AG04450 (cell line): Measurements from ENCODE around the gene GPSM1. TPM values are rescaled to one million over a fixed set of nuclear protein-coding genes. Genes with fewer than 3 reads are reported as not detected.

Source experiments
- CTCF ChIA-PET: fragments of 300-600, 350-600 bp; formaldehyde crosslinking; extraction: SDS; loops from one replicate; lab custom pipeline; 2022; ENCODE audit warnings: antibody characterized with exemption, inconsistent platforms; lab: Charles Lee
- POLR2A ChIA-PET: fragments of 350-600 bp; formaldehyde crosslinking; extraction: SDS; loops from one replicate; lab custom pipeline; 2021; ENCODE audit warnings: antibody characterized with exemption, inconsistent platforms; lab: Yijun Ruan, JAX
- DNase-seq: peaks from one replicate; pipeline ENCODE4 v3.0.0-alpha.2; 2011; ENCODE audit warnings: low read depth, low spot score
- H3K27ac ChIP-seq: one replicate; pipeline ENCODE4 v1.5.1; 2012; ENCODE audit warnings: low read depth, low read length, control low read depth
- H3K27me3 ChIP-seq: one replicate; pipeline ENCODE4 v1.6.0; 2012; ENCODE audit warnings: low read length; ENCODE audit not compliant: control insufficient read depth, insufficient read depth
- H3K4me3 ChIP-seq: 2 replicates; pipeline ENCODE4 v1.5.1; 2011; ENCODE audit warnings: mild to moderate bottlenecking, low read depth, low read length, control low read depth
- H3K9me3 ChIP-seq: 2 replicates; pipeline ENCODE4 v1.5.1; 2012; ENCODE audit warnings: low read length; ENCODE audit not compliant: control insufficient read depth, insufficient read depth
- CTCF ChIP-seq: IDR thresholded peaks from 2 replicates; pipeline ENCODE4 v1.5.1; 2011; ENCODE audit warnings: low read depth, low read length, control low read depth, inconsistent platforms
- polyA plus RNA-seq: library from polyadenylated mRNA; depleted of rRNA; stranded (reverse); fragments of >200 nt; gene quantifications from 2 replicates; pipeline ENCODE4 v1.2.3, GENCODE V29; 2011

GPSM1 gene
- polyA plus RNA-seq, 1 experiment, result 22.5 TPM

- Histone ChIP-seq H3K9me3 (no peaks in the 10 kb centered on the region; the same call in 1 of the 2 replicates), H3K27ac (no peak overlapping the region), H3K27me3 (no peaks in the 10 kb centered on the region), H3K4me3 (no peak overlapping the region)
- CTCF ChIA-PET, result no interaction called here
- DNase-seq, result no peak
- POLR2A ChIA-PET, result interaction anchor here (1.2 to 3.0 kb wide), 2 partner anchors 8 to 28 kb away, joined by 3 to 15 read pairs; no protein-coding TSS in a partner anchor
- no peak for TF ChIP-seq CTCF
Measured at GRCh38 chr9:136334541-136334940, 7.2 kb downstream of the GPSM1 start.

DNA sequence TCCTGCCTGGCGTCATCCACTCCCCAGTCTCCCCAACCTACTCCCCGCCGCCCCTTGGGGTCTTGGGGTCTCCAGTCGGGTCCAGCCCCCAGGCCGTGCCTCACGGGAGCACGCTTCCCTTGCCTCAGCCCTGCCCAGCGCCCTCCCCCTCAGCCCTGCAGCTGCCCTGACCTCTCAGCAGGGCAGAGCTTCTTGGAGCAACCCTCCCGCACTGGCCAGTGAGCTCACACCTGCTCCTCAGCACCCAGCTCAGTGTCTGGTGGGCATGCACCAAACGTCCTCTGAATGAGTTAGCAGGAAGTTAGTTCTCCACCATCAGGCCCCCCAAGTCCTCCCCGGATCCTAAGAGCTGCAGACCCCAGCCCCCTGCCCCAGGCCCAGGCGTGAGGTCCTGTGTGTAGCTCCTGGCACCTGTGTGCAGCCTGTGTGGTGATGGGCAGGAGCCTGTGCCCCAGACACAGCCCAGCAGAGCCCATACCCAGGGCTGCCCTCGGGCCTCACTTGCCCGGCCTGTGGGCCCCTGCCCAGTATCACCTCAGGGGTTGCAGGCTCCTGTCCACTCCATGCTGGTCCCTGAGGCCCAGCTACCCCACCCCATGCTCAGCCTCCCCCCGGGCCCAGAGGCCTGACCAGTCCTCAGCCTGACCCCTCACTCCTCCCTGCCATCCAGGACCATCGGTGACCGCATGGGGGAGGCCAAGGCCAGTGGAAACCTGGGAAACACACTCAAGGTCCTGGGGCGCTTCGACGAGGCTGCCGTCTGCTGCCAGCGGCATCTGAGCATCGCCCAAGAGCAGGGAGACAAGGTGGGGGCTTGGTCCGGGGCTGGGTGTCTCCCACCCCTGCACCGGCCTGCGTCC is 8.2 kb downstream of the GPSM1 start:
- H3K27ac ChIP-seq, result peak overlapping the region; percentile 31
- POLR2A ChIA-PET, result interaction anchor here (1.2 to 3.0 kb wide), 2 partner anchors 9 to 27 kb away, joined by 3 to 15 read pairs; no protein-coding TSS in a partner anchor
- no peaks in the 10 kb centered on the region; the same call in 1 of the 2 replicates for H3K9me3 ChIP-seq
- H3K27me3 ChIP-seq, result no peaks in the 10 kb centered on the region
- CTCF ChIA-PET, result no interaction called here
- no peak for TF ChIP-seq CTCF
- no peak for DNase-seq
- H3K4me3 ChIP-seq, result no peak overlapping the region

DNA sequence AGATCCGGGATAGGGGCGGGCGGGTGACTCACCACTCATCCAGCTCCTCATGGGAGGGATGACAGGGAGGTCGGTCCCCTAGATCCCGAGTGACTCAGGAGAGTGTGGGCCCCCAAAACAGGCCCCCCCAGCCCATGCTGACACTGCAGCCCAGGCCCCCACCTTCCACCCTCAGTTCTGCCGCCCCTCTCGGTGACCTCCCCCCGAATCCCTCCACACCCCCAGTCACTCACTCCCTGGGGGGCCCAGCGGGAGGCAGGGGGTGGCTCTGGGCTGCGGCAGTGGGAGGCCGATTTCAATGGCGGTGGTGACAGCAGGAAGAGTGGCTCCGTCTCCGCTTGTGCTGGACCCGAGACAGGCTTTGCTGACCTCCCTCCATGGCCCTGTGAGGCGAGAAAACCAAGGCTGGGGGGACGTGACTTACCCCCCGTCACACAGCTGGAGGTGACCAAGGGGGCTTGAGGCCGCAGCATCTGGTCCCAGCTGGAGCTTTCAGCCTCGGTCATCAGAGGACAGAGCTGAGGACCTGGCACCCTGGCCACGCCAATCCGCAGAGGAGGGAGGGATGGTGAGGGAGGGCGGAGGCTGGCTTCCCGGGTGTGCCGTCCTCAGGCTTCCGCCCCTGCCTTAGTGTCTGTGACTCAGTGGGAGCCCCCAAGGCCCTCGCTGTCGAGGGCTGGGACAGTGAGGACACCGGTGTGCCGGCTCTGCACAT is 9.0 kb downstream of the GPSM1 start:
- Histone ChIP-seq H3K27ac (peak overlapping the region; percentile 52), H3K9me3 (no peaks in the 10 kb centered on the region; the same call in 1 of the 2 replicates), H3K27me3 (no peaks in the 10 kb centered on the region), H3K4me3 (no peak overlapping the region)
- ChIA-PET POLR2A (interaction anchor here (3.0 kb wide), 1 partner anchor 10 kb away, joined by 15 read pairs; no protein-coding TSS in a partner anchor), CTCF (interaction anchor here (0.8 to 1.4 kb wide), 3 partner anchors 9 to 27 kb away, joined by 3 to 4 read pairs (median 4); no protein-coding TSS in a partner anchor)
- no peak for TF ChIP-seq CTCF
- DNase-seq, result no peak

GRCh38 chr9:136336881-136337280 is 9.5 kb downstream of the GPSM1 start:
- DNase-seq, result no peak
- Histone ChIP-seq H3K27ac (no peak overlapping the region), H3K4me3 (no peak overlapping the region), H3K9me3 (no peaks in the 10 kb centered on the region; the same call in 1 of the 2 replicates), H3K27me3 (no peaks in the 10 kb centered on the region)
- TF ChIP-seq CTCF, result no peak
- ChIA-PET CTCF (interaction anchor here (0.8 to 1.4 kb wide), 4 partner anchors 9 to 27 kb away, joined by 3 to 4 read pairs (median 4); partner anchors contain the start of gene DNLZ), POLR2A (interaction anchor here (3.0 kb wide), 1 partner anchor 11 kb away, joined by 15 read pairs; no protein-coding TSS in a partner anchor)
